HL-60/S4 treated with phorbol 12-myristate 13-acetate at 8.2 ng/mL for 4 days and 3 days (cell line): ENCODE results near the gene ERO1A.
"Not testable (repeated sequence)": the region's sequence is repeated elsewhere in the genome, so short reads cannot be mapped to it uniquely, and the experiment has no call there.

Experiments used
- in situ Hi-C: fragments of 300-500 bp; cut with MboI; formaldehyde crosslinking; loops from 2 replicates; pipeline ENCODE4 v1.15.0; 2022; ENCODE audit warnings: low sequenced_read_pairs

Gene ERO1A, protein sequence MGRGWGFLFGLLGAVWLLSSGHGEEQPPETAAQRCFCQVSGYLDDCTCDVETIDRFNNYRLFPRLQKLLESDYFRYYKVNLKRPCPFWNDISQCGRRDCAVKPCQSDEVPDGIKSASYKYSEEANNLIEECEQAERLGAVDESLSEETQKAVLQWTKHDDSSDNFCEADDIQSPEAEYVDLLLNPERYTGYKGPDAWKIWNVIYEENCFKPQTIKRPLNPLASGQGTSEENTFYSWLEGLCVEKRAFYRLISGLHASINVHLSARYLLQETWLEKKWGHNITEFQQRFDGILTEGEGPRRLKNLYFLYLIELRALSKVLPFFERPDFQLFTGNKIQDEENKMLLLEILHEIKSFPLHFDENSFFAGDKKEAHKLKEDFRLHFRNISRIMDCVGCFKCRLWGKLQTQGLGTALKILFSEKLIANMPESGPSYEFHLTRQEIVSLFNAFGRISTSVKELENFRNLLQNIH

DNA sequence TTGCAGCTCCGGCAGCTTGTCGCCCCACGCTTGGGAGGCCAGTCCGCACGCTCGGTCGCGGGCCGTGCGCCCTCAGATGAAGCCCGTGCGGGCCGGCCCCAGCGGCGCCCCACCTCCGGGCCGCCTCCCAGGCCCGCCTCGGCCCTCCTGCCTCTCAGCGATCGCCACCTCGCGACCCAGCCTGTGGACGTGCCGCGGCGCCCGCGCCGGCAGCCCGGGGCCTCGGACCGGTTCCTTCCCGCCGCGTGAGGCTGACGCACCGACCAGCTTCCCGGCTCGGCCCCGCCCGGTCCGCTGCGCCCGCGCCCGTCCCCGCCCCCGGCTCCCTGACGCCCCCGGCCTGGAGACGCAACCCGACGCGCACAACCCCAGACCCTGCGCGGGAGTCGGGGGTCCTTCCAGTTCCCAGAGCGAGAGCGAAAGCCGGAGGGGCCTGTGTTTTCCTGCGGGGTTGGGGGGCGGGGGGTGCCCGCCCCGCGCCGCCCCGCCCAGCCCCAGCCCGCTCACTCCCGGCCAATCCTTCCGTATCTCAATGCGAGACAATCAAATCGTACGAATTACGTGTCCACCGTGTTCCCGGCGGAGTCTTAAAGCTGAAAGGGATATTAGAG lies at the start of gene ERO1A:
ERO1A (minus strand) TSS at position 78 of the 611 bp plus-strand sequence; CDS start at position 1, 77 bp downstream.
- in situ Hi-C loops: no loop called here

DNA sequence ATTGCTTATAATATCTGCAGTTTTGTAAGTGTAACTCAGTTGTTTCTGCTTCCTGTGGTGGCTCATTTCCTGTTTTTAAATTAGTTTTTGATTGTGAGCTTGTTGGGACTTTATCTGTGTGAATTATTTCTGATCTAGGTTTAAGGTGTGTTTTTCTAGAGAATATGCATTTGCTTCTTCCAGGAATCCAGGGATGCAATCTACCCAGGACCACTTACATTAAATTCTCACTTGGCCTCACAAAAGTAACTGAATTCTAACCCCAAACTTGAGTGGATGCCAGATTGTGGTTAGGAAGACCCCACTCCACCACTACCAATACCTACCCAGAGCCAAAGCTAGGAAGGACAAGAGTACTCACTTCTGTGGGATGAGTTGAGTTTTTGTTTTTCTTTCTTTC lies 46.5 kb upstream of the ERO1A start:
- in situ Hi-C loops: no loop called here

DNA sequence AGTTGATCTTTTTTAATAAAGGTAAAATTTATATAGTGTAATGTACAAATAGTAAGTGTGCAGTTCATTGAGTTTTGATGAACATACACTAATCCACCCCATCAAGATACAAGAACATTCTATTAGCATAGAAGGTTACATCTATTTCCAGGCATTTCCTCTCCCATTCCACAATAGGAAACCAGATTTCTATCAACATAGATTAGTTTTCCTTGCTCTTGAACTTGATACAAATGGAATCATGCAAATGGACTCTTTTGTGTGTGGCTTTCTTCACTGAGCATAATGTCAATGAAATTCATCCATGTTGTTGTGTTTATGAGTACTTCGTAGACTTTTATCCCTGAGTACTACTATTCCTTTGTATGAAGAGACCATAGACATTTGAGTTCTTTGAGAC lies 45.4 kb upstream of the ERO1A start:
- in situ Hi-C loops: no loop called here

DNA sequence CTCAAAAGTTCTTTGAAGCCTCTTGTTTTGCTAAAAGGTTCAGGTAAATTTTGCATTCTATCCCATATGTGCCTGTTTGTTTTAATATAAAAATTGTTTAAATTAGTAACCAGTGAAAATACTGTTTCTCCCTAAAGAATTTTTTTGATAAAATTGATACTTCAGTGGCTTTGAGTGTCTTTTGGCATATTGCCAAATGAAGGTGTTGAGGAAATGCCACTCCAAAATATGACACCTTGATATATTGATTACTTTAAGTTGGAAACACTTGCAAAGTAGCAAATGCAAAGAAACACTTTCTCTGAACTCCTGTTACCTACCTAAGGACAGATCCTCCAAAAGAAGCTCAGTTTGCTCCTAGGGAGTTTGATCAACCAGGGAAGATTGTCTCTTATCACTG lies 43.1 kb upstream of the ERO1A start:
- in situ Hi-C loops: no loop called here

DNA sequence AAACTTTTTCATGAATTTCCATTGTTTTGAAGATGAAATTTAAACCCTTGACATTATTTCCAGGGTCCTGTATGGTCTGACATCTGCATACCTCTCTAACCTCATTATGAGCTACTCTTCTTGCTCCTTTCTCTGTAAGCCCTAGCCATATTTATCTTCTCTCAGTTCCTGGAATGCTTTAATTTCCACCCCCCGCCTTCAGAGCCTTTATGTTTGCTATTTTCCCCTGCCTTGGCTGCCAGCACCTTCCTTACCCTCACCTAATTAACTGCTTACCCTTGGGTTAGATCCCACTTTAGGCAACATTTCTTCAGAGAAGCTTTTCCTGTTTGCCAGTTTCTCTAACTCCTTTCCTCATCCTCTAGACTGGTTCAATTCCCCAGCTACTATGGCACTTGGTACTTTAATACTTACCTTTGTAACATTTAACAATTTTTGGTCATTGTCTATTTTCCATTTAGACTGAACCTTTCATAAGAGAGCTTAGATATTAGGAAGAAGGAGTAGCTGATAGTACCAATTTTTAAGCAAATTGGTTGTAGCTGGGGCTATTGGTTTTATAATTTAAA lies 40.6 kb upstream of the ERO1A start:
- in situ Hi-C loops: no loop called here

DNA sequence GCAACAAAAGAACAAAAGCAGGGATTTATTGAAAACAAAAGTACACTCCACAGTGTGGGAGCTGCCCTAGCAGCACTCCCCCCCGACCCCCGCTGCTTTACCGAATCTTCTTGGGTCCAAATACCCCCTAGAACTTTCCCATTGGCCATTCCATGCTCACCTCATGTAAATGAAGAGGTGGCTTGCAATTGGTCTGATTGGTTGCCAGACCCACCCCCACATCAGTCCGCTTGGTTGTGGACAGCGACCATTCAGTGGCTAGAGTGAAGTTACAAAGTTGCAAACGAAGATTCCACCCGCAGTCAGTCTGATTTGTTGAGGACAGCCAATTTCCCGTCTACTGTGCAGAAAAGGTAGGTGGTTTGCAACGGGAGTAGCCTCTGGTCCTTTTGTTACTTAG lies 38.5 kb upstream of the ERO1A start:
- in situ Hi-C loops: no loop called here

DNA sequence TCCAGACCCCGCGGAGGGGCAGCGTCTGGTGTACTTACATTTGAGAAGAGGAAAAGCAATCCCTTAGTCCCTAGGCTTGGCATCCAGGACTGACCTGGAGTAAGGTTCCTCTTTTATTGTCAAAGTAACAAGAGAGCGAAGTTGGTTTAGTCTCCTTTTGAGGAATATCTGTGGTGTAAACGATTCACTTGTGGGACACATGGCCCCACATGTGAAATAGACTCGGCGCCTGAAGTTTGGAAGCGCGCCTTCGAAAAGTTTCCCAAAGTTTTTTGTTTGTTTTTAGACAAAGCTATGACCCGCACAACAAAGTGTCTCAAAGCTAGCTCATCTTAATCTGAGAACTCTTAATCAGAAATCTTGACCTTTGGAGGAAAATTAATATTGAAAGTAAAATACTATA lies 35.4 kb upstream of the ERO1A start:
- in situ Hi-C loops: no loop called here

DNA sequence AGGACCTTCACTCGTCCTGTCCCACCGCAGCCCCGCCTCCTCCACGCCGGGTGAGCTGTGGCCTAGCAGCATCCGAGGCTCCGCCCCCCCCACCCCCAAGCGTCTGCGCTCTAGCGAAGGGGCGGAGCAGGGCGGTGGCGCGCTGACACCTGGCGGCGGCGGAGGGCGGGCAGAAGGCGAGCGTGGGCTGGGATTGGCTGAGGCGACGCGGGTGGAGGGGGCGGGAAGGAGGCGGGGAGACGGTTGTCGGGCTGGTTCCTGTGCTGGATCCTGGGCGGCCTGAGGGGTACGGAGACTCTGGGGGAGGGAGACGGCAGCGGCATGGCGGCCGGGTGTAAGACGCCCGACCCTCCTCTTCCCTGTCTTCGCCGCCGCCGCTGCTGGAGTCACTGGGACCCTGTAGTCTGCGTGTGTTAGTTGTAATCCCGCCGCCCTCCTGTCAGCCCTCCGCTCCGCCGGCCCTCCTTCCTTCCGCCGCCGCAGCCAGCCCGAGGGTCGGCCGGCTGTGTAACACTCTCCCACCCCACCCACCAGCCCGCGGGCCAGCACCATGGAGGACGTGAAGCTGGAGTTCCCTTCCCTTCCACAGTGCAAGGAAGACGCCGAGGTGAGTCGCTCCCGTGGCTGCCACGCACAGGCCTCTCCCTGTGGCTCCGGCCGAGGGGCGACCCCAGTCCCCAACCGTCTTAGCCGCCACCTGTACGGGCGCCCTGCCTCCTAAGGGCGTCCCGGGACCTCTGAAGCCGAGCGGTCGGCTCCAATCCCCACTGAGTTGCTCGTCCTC lies 34.8 kb upstream of the ERO1A start, which contains the start of gene STYX:
STYX (plus strand) TSS at position 242 of the 784 bp plus-strand sequence; CDS start at position 551, 309 bp downstream.
- in situ Hi-C loops: no loop called here

DNA sequence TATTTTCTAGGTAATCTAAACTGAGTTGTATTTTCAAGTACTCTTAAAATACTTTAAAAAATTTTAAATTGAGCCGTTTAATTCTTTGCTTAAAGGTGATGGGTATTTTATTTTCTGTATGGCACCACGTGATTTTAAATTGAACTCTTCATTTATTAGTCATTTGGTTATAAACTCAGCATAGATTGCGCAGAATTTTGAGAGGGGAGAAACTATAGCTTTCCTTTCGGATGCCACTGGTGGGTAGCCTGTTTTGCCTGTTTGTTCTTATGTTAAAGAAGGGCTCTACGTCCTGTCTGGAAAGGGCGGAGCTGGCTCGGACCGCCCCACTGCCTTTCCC lies 34.2 kb upstream of the ERO1A start:
- in situ Hi-C loops: no loop called here

DNA sequence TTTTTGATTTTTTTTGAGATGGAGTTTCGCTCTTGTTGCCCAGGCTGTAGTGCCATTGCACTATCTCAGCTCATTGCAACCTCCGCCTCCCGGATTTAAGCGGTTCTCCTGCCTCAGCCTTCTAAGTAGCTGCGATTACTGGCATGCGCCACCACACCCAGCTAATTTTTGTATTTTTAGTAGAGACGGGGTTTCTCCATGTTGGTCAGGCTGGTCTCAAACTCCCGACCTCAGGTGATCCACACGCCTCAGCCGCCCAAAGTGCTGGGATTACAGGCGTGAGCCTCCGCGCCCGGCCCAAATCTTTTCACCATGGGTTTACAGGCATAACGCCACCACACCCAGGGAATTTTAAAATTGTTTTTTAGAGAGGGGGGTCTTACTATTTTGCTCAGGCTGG lies 33.7 kb upstream of the ERO1A start:
- in situ Hi-C loops: not testable (repeated sequence)

DNA sequence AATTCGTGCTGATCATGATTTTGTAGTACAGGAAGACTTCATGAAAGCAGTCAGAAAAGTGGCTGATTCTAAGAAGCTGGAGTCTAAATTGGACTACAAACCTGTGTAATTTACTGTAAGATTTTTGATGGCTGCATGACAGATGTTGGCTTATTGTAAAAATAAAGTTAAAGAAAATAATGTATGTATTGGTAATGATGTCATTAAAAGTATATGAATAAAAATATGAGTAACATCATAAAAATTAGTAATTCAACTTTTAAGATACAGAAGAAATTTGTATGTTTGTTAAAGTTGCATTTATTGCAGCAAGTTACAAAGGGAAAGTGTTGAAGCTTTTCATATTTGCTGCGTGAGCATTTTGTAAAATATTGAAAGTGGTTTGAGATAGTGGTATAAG lies 32.2 kb upstream of the ERO1A start:
- in situ Hi-C loops: not testable (repeated sequence)

DNA sequence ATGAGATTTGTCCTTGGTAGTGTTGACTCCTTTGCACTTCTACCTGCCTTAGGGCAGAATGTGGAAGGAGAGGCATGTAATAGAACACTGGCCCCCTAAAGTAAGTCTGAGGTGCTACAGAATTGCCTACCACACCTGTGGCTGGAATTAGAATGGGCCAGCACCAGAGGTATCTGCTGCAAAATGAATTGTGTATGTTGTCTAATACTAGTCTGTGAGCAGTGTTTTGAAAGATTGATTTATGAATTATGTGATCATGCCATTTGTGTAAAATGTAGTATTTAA lies 28.9 kb upstream of the ERO1A start:
- in situ Hi-C loops: no loop called here

DNA sequence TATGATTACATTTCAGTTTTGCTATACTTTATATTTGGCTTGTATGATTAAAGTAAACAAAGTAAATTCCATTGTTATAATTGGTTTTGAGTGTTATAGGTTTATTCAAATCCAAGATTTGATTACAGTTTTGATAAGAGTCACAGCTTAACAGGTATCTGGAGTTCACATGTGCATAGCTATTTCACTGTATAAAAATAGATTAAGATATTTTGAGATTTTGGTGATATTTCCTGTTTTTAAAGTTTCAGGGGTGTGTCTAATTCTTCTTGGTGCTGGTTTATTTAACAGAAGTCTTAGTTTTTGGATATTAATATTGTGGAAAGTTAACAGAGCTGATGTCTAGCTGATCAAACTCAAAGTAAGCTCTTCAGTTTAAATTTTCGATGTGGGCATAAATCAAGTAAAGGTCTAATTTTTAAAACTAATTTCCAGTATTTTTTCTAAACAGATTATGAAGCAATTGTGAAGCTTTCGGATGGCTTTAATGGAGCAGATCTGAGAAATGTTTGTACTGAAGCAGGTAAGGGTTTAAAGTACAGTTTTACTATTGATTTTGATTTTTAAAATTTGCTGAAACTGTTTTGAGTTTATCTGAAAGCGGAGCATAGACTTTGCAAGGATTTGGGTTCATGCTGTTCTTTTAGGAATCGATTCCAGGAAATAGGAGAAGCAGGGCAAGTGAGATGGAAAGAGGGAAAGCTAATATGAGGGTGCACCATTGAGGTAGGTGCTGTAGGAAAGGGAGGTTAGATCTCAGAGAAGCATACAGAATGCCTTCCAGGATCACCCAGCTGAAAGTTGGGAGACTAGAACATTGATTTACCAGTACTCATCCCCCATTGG lies 28.4 kb upstream of the ERO1A start:
- in situ Hi-C loops: no loop called here

DNA sequence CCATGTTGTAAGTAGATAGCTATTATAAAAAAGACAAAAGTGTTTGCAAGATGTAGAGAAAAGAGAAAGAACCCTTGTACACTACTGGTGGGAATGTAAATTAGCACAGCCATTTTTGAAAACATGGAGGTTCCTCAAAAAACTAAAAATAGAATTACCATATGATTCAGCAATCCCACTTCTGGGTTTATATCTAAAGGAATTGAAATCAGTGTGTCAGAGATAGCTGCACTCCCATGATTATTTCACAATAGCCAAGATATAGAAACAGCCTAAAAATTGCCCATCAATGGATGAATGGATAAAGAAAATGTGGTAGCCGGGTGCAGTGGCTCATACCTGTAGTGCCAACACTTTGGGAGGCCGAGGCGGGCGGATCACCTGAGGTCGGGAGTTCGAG lies 20.8 kb upstream of the ERO1A start:
- in situ Hi-C loops: no loop called here

DNA sequence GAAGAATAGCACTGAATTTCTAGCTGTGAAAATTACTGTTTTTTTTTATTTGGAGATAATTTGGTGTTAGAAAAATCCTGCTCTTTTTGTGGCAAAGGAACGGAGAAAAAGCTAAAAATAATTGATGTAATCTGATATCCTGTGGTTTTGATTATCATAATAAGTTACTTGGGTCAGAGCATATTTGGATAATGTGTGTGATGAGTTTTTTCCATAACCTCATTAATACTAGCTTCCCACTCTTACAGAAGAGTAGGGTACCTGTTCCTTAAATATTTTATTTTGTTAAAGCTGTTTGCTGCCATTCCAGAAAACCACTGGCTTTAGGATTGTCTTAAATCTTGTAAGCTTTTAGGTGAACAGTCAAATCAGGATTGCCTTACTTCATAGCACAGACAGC lies 16.3 kb upstream of the ERO1A start:
- in situ Hi-C loops: no loop called here

DNA sequence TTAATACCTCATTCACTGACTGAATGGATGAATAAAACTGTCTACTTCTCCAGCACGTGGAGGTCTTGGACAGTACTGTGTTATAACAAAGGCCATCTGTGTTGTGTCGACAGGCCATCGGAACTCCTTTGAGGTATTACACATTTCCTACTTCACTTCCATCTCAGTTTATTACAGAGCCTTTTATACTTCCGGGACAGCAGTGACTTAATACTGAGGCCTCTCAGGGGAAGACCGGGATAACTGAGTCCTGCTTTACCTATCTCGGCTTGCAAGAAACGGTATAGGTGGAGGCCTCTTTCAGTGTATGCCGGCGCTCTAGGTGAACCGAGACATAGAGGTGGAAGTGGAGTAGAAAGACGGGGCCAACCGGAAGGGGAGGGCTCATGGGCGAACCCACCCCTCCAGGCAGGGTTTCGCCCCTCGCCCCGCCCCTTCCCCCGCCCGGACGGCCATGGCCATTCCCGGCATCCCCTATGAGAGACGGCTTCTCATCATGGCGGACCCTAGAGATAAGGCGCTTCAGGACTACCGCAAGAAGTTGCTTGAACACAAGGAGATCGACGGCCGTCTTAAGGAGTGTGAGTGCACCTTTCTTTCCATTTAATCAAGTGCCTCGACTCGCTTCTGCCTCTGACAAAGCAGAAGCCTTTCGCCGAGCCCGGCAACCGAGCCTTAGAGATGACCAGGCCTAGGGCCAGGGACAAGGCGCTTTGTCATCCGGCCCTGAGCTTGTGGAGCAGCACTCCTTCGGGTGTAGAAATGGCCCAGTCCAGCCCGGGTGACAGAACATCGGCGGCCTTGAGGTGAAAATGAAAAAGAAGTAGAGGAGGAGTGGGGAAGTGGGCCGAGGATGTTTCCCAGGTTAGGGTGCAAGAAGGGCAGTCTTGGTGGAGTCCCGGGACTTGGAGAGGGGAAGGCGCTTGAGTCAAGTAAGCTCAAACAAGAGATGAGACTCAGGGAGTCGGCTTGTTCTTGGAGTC lies 11.7 kb upstream of the ERO1A start, which contains the start of gene PSMC6:
PSMC6 (plus strand) TSS at position 477 of the 983 bp plus-strand sequence; CDS start at position 497, 20 bp downstream.
- in situ Hi-C loops: no loop called here

DNA sequence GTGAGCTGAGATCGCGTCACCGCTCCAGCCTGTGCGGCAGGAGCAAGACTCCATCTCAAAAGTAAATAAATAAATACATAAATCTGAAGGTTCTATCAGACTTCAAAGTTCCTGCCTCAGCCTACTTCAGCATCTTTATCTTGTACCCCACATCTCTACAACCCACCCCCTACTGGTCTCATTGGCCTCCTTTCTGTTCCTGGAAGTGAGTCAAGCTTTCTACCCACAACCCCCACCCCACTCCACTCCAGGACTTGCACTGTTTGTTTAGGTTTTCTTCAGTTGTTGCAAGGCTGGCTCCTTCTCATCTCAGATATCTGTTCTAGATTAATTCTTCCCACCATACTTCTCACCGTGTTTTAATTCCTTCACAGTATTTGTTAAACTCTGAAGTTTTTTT lies 10.9 kb upstream of the ERO1A start:
- in situ Hi-C loops: no loop called here

DNA sequence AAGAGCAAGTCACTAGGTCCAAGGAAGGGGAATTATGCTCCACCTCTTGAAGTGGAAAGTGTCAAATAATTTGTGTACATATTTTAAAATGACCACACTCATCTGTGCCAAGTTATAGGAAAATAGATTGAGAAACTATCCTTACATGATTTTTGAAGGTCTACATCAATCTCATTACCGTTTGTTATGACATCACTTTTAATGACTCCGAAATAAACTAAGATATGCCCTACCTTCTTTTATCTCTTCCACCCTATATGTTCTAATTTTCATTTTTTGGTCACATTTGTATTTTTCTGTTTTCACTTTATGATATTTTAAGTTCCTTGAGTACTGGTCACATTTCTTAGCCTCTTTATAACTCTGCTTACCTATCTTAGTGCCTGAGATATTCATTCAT lies 8.3 kb upstream of the ERO1A start:
- in situ Hi-C loops: no loop called here

DNA sequence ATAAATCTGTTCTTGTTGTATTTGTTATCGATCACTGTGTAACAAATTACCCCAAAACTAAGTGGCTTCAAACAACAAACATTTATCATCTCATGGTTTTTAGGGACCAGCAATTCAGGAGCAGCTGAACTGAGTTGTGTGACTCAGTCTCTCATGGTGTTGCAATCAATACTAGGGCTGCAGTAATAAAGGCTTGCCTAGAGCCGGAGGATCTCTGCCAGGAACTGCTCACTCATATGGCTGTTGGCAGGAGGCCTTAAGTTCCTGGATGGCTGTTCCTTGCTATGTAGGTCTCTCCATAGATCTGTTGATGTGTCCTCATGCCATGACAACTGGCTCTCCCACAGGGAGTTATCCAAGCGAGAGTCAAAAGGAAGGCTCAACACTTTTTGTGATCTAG lies 7.9 kb upstream of the ERO1A start:
- in situ Hi-C loops: no loop called here
